NCI-H460 (cell line): Measurements from ENCODE around the gene NXPE3. TPM values are rescaled to one million over a fixed set of nuclear protein-coding genes. Genes with fewer than 3 reads are reported as not detected.
"Not testable (repeated sequence)": the region's sequence is repeated elsewhere in the genome, so short reads cannot be mapped to it uniquely, and the experiment has no call there.

ENCODE experiments used
- DNase-seq: peaks from one replicate; pipeline ENCODE4 v3.0.0-alpha.2; 2016; ENCODE audit warnings: low read depth; ENCODE audit errors: extremely low read depth
- polyA plus RNA-seq: library from polyadenylated mRNA; depleted of rRNA; stranded (reverse); fragments of >200 nt; gene quantifications from 2 replicates; pipeline ENCODE4 v1.2.3, GENCODE V29; 2014; cell fraction: nucleus; rRNA removed
- total RNA-seq: library from RNA; depleted of rRNA; stranded (reverse); fragments of >200 nt; shearing (Covaris generic); gene quantifications from 2 replicates; pipeline ENCODE4 v1.2.3, GENCODE V29; 2014; rRNA removed

The NXPE3 gene
- 17.1 and 22.6 TPM in 2 replicates for total RNA-seq
- 5.3 and 8.9 TPM in 2 replicates for polyA plus RNA-seq

DNA sequence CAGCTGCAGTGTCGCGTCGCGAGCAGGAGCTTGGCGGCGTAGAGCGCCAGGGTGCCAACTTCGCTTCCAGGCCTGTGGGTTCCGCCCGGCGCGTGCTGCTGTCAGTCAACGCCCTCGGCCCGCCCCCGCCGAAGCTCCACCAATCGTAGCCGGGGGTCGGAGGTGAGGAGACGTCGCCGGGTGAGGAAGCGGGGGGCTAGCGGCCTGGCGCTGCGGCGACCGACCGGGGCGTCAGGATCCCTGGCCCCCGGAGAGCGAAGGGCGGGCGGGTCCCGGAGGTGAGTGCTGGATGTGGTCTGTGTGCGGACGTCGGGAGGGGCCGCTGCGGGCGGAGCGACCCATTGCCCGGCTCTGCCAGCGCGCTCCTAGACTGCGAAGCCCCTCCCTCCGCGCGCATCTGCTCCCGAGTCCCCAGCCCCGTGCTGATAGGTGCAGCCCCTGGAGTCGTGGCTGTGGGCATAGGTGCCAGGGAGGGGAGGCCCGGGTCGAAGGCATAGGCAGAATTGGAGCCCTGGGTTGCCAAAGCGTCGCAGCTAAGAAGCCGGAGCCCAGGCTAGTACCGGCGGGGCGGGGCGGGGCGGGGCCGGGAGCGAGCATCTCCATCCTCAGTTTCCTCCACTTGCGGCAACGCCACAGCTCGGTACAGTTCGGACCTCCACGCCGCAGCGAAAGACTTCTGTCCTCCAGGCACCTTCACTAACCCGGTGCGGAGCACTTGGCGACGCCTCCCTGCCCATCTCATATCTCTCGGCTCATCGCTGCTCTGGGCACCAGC, at the start of gene NXPE3:
TSS of gene NXPE3 (plus strand) at position 165 of the 775 bp plus-strand sequence. CDS start 6,386 bp downstream, outside the sequence.
- peak; percentile 75 for DNase-seq

DNA sequence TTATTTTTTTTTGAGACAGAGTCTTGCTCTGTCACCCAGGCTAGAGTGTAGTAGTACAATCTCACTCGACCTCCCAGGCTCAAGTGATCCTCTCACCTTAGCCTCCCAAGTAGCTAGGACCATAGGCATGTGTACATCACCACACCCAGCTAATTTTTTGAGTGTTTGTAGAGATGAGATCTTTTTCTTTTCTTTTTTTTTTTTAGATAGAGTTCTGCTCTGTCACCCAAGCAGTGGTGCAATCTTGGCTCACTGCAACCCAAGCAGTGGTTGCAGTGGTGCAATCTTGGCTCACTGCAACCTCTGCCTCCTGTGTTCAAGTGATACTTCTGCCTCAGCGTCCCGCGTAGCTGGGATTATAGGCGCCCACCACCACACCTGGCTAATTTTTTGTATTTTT, 49.4 kb upstream of the NXPE3 start:
- no peak for DNase-seq

DNA sequence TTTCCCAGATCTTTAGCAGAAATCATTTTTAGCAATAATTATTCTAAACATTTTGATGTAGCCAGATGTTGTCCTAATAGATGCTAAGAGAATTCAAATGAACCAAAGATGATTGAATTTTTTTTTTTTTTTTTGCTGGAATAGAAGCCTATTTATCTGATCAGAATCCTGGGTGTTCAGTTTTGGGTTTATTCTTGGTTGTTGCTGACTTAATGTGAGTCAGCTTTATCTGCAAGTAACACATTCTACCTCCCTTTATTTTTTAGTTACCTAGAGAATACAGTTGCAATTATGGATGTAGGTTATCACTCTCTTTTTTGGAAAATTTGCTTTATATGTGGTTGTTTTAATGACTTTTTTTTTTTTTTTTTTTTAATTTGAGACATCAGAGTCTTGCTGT, 48.2 kb upstream of the NXPE3 start:
- no peak for DNase-seq

DNA sequence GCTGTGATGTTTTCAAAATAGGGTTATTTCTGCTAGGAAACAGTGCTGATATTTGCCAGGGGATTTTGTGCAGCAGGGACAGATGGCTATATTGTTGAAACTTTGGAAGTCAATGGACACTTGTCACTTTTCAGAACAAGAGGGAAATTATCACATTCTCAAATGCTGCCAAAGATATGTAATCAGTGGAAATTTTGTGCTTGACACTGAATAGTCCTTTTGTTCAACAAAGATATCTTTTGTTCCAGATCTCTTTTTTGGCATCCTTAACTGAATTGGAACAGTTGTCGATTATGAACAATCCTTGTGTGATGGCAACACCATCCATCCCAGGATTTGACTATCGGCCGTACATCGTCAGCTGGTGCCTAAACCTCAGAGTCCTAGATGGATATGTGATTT, 46.8 kb upstream of the NXPE3 start:
- DNase-seq, result no peak

DNA sequence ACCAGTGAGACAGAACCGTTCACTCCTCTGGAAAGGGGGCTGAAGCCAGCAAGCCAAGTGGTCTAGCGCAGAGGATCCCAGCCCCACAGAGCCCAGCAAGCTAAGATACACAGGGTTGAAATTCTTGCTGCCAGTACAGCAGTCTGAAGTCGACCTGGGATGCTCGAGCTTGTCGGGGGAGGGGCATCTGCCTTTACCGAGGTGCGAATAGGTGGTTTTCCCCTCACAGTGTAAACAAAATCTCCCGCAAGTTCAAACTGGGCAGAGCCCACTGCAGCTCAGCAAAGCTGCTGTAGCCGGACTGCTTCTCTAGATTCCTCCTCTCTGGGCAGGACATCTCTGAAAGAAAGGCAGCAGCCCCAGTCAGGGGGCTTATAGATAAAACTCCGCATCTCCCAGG, 43.2 kb upstream of the NXPE3 start:
- no peak for DNase-seq

GRCh38 chr3:101741914-101742313, 37.1 kb upstream of the NXPE3 start:
- DNase-seq, result not testable (repeated sequence)

- DNase-seq, result no peak
Measured at GRCh38 chr3:101744811-101745210, 34.2 kb upstream of the NXPE3 start.

GRCh38 chr3:101745934-101746333, 33.1 kb upstream of the NXPE3 start:
- not testable (repeated sequence) for DNase-seq

DNA sequence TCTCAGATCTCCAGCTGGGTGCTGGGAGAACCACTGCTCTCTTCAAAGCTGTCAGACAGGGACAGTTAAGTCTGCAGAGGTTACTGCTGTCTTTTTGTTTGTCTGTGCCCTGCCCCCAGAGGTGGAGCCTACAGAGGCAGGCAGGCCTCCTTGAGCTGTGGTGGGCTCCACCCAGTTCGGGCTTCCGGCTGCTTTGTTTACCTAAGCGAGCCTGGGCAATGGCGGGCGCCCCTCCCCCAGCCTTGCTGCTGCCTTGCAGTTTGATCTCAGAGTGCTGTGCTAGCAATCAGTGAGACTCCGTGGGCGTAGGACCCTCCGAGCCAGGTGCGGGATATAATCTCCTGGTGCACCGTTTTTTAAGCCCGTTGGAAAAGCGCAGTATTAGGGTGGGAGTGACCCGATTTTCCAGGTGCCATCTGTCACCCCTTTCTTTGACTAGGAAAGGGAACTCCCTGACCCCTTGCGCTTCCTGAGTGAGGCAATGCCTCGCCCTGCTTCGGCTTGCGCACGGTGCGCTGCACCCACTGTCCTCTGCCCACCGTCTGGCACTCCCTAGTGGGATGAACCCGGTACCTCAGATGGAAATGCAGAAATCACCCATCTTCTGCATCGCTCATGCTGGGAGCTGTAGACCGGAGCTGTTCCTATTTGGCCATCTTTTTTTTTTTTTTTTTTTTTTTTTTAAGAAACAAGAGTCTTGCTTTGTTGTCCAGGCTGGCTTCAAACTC, 25.5 kb upstream of the NXPE3 start:
- DNase-seq, result peak; percentile 11

DNA sequence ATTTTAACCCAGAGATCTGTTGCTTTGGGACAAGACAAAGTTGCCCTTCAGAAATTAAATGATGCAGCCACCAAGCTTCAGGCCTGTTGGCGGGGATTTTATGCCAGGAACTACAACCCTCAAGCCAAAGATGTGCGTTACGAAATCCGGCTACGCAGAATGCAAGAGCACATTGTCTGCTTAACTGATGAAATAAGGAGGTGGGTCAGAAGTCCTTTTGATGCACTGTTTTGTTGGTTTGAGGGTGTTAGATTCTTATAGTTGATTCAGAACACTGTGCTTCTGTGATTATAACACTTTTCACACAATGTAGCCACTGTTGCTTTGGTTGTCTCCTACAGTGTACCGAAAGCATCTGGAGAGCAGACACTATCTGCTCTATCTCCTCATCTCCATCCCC, 20.8 kb upstream of the NXPE3 start:
- DNase-seq, result no peak

GRCh38 chr3:101762041-101762646, 16.9 kb upstream of the NXPE3 start:
- no peak for DNase-seq

DNA sequence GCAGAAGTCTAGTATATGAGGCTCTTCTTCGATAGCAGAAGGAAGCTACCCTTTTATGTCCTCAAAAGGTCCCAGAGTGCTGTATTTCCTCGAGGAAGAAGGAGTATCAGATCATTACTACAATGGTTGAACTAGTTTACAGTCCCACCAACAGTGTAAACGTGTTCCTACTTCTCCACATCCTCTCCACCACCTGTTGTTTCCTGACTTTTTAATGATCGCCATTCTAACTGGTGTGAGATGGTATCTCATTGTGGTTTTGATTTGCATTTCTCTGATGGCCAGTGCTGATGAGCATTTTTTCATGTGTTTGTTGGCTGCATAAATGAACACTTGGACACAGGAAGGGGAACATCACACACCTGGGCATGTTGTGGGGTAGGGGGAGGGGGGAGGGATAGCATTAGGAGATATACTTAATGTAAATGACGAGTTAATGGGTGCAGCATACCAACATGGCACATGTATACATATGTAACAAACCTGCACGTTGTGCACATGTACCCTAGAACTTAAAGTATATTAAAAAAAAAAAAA, 1.2 kb upstream of the NXPE3 start:
- DNase-seq, result not testable (repeated sequence)

DNA sequence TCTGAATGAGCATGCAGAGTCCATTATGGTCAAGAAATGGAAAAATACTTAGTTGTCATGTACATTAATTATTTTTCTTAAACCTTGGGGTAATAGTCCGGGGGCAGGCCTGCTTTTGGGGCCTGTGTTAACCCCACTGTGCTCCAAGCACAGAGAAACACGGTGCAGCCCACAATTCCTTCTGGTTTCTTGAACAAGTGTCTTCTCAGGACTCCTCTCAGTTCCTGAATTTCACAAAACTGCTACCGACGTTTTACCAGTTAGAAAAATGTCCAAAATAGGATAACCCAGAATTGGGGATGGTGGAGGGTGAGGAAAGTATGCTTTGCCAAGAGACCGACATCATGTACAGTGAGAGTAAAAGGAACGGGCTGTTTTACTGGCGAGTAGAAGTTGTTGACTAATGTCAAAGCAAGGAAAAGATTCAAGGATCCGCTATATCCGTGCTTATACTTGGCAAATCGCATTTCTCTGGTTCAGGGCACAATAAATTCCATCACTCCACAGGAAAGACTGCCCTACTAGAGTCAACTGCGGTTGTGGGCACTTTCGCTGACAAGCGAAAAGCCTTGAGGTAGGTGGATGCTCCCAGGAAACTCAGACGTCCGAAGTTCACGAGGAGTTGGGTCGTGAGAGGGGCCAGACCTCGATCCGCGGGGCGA, 495 bp upstream of the NXPE3 start:
- DNase-seq, result no peak

DNA sequence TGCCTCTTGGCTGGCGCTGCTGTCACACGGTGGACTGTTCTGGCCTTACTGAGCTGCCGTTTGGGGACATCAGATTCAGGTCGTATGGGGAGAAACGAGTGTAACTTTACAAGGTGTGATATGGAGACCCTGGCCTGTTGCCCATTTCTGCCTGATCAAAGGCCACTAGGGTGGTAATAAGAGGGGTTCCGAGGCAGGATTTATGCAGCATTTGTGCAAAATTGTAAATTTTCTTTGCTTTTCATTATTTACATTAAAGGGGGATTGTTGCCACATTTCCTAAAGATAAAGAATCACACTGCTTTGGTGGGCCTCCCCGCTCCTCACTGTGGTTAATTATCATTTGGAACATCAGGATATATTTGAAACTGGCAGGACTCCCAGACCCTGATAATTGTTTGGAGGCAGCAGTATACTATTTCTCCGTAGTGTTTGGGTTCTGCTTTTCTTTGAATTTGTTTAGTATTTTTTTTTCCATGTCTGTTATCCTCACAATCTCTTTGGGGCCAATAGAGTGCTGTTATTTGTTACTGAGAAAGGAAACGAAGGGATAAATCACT, 891 bp downstream of the NXPE3 start:
- no peak for DNase-seq

- peak; percentile 50 for DNase-seq
Measured at GRCh38 chr3:101780661-101781060, 1.6 kb downstream of the NXPE3 start.

- DNase-seq, result no peak
Measured at GRCh38 chr3:101781166-101781565, 2.2 kb downstream of the NXPE3 start.

DNA sequence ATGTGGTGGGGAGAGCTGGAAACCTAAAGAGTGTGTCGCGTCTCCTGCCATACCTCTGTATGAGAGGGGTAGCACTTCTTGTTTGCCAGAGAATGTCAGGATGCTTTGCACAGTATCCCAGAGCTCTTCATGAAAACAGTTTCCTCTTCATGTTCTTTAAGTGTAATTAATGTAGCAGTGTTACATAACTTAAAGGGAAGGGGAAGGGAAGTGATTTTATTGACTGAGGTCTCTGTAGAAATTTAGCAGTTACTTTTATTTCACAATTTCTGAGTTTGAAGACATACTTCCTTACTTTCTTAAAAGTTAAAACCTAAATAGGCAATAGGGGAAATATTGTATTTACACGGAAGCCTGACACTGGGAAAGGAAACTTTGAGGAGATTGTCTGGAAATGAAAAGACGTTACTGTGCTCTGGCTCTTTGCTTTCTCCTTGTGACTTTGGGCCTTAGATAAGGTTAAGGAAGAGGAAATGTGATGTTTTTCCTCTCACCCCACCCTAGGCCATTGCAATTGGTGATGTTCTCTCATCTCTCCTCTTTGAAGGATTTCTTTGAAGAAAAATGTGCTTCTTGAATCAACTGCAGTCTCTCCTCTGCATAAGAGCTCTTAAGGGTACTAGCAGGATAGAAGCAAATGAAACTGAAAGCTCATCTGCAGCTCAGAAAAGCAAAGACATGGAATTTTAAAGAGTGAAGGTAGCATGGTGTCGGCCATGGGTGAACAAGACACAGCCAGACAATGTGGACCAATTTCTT, 6.0 kb downstream of the NXPE3 start:
- DNase-seq, result no peak

GRCh38 chr3:101791778-101792177, 12.8 kb downstream of the NXPE3 start:
- DNase-seq, result no peak

DNA sequence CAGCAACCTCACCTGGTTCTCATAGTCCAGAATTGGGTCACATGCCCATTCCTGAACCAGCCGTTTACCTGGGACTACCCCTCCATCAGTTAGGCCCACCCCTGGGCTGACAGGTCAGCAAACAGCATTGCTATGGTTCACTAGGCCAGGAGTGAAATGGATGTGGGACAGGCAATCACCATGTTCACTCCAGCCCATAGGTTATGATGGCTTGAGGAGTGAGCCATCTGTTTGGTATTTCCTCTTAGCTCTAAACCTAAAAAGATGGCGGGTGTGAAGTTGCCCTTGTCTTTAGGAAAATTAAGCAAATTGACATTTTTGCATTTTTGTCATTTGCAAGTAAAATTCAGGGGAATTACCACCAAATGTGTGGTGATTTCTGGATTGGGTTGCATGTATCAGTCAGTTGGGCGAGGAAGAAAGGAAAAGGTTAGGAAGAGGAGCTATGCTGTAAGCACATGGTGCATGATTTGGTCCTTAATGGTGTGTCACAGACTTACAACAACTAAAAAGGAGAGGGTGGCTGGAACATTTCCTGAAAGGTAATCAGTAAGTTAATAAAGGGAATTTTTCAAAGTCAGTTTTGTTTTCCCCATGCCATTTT, 17.2 kb downstream of the NXPE3 start:
- DNase-seq, result no peak
